ENCODE data around the gene RAB6A. TPM values are rescaled to one million over a fixed set of nuclear protein-coding genes. Genes with fewer than 3 reads are reported as not detected.

Gene RAB6A
- total and polyA plus RNA-seq, 2 donors (not counting 3 experiments of a cell fraction or from before 2014, with no cell fraction given), result 45.0 to 130 TPM

DNA sequence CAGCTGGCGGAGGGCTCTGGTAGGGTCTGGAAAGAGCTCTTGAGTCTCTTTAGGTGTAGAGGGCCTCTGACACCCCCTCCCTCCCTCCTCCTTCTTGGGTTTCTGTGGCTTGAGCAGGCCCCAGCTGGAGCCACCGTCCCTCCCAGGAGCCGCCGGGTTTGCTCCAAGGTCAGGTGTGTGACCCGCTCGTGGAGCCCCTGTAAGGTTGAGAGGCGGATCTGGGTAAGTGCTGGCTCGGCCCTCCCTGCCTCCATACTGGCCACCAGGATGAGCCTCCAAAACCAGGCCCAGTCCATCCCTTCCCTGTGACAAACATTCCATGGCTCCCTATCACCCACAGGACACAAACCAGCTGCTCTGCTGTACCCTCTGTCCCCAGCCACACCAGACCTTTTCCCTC, 105.2 kb downstream of the RAB6A start:
- H3K79me2 ChIP-seq (ENCODE audit: control insufficient read depth, insufficient read depth, low read length), result no peaks in the 10 kb centered on the region
- H2AFZ ChIP-seq (ENCODE audit: low read depth, low read length), result no peak overlapping the region
- peaks cover 2% of the 10 kb centered on the region for H3K4me1 ChIP-seq (ENCODE audit: control insufficient read depth, extremely low read depth, insufficient read depth, low read length)
- ChIA-PET CTCF (interaction anchor here (0.8 to 3.3 kb wide), 3 partner anchors 8 to 256 kb away, joined by 3 to 22 read pairs (median 4); no protein-coding TSS in a partner anchor), POLR2A (no interaction called here)
- no peak for TF ChIP-seq MYC (IDR thresholded peaks at IDR 0.05; ENCODE audit: low read depth, low read length)
- no peak for TF ChIP-seq MAX (IDR thresholded peaks at IDR 0.05; ENCODE audit: insufficient read depth, insufficient read length)
- no peak for TF ChIP-seq FOS (IDR thresholded peaks at IDR 0.05; ENCODE audit: borderline replicate concordance, insufficient read depth, low read length)
- TF ChIP-seq POLR2A (IDR thresholded peaks at IDR 0.05; ENCODE audit: low read depth, low read length), result no peak
- no peak for TF ChIP-seq EZH2 (IDR thresholded peaks at IDR 0.05; ENCODE audit: borderline replicate concordance, low read depth, low read length, severe bottlenecking)
- TF ChIP-seq POLR2AphosphoS5 (IDR thresholded peaks at IDR 0.05; ENCODE audit: insufficient read depth, low read depth, low read length), result no peak
- no peak for TF ChIP-seq JUN (IDR thresholded peaks at IDR 0.05; ENCODE audit: borderline replicate concordance, insufficient read depth, insufficient read length, low read depth)
- no peak for TF ChIP-seq GATA2 (IDR thresholded peaks at IDR 0.05; ENCODE audit: insufficient read depth, insufficient read length, low read depth, low read length)
- TF ChIP-seq, protein P1, sequence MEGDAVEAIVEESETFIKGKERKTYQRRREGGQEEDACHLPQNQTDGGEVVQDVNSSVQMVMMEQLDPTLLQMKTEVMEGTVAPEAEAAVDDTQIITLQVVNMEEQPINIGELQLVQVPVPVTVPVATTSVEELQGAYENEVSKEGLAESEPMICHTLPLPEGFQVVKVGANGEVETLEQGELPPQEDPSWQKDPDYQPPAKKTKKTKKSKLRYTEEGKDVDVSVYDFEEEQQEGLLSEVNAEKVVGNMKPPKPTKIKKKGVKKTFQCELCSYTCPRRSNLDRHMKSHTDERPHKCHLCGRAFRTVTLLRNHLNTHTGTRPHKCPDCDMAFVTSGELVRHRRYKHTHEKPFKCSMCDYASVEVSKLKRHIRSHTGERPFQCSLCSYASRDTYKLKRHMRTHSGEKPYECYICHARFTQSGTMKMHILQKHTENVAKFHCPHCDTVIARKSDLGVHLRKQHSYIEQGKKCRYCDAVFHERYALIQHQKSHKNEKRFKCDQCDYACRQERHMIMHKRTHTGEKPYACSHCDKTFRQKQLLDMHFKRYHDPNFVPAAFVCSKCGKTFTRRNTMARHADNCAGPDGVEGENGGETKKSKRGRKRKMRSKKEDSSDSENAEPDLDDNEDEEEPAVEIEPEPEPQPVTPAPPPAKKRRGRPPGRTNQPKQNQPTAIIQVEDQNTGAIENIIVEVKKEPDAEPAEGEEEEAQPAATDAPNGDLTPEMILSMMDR (IDR thresholded peaks at IDR 0.05; ENCODE audit: extremely low read depth in 1 of 2, insufficient read depth in 1 of 2, low read depth in 1 of 2, low read length in 2 of 2), result no peak
- H3K4me2 ChIP-seq (ENCODE audit: insufficient read depth, low read length), result no peak overlapping the region
- no peaks in the 10 kb centered on the region for H3K36me3 ChIP-seq (ENCODE audit: control insufficient read depth in 2 of 2, extremely low read depth in 1 of 2, insufficient read depth in 2 of 2, low read length in 2 of 2)
- no peak for FAIRE-seq
- no peaks in the 10 kb centered on the region for H3K9me3 ChIP-seq (replicated peaks; ENCODE audit: control insufficient read depth, insufficient read depth, low read length)
- no peaks in the 10 kb centered on the region for H4K20me1 ChIP-seq (replicated peaks; ENCODE audit: control insufficient read depth, extremely low read depth, insufficient read depth, low read length)
- dilution Hi-C loops (cut with MboI; ENCODE audit: extremely low pct_ligation_motif_present, low sequenced_read_pairs) (no loop called here), intact Hi-C loops (cut with micrococcal nuclease) (no loop called here)
- peaks cover 0 to 2% of the 10 kb centered on the region in 2 experiments for H3K27me3 ChIP-seq (ENCODE audit: control insufficient read depth in 2 of 2, insufficient read depth in 2 of 2, low read length in 2 of 2)
- no TSS peak for BruUV-seq (replicated peaks)
- H3K4me3 ChIP-seq (replicated peaks in 1 of 3; ENCODE audit: insufficient read depth in 1 of 3, low read depth in 1 of 3, low read length in 3 of 3), result no peak overlapping the region
- DNase-seq (ENCODE audit: low read depth, low spot score), result no peak
- H3K27ac ChIP-seq (ENCODE audit: insufficient read depth, low read depth, low read length), result no peak overlapping the region
- H3K9ac ChIP-seq (replicated peaks; ENCODE audit: extremely low read depth, insufficient read depth, low read length), result no peak overlapping the region
- no peaks in the 10 kb centered on the region for H3K9me1 ChIP-seq (replicated peaks; ENCODE audit: control insufficient read depth, extremely low read depth, insufficient read depth, low read length)
